Neural cell (in vitro differentiated cells): ENCODE data around the gene COPA.

Source experiments
- EP300 ChIP-seq: fragments of 450-650 bp; conservative IDR thresholded peaks from 2 replicates; pipeline ENCODE4 v1.6.1; 2014; ENCODE audit warnings: antibody characterized with exemption, mild to moderate bottlenecking, moderate library complexity; ENCODE audit not compliant: poor library complexity, severe bottlenecking
- EZH2 ChIP-seq: fragments of 200-600, 300-800 bp; shearing (Covaris generic), sonication (generic); IDR thresholded peaks from 2 replicates; pipeline ENCODE4 v1.6.1; 2014; ENCODE audit warnings: antibody characterized with exemption, low read length, borderline replicate concordance, mild to moderate bottlenecking; ENCODE audit not compliant: insufficient read depth, poor library complexity, severe bottlenecking
- MXI1 ChIP-seq: fragments of 450-650 bp; conservative IDR thresholded peaks from 2 replicates; pipeline ENCODE4 v1.6.1; 2014; ENCODE audit warnings: antibody characterized with exemption, mild to moderate bottlenecking; ENCODE audit not compliant: poor library complexity, severe bottlenecking
- POLR2AphosphoS5 ChIP-seq: IDR thresholded peaks from 2 replicates; pipeline ENCODE4 v1.6.1; 2012
- RAD21 ChIP-seq: fragments of 450-650 bp; conservative IDR thresholded peaks from 2 replicates; pipeline ENCODE4 v1.6.1; 2014; ENCODE audit warnings: antibody characterized with exemption, mild to moderate bottlenecking, moderate library complexity
- SMC3 ChIP-seq: fragments of 450-650 bp; conservative IDR thresholded peaks from 2 replicates; pipeline ENCODE4 v1.6.1; 2014; ENCODE audit warnings: antibody characterized with exemption, mild to moderate bottlenecking, moderate library complexity; ENCODE audit not compliant: poor library complexity
- TAF1 ChIP-seq: IDR thresholded peaks from 2 replicates; pipeline ENCODE4 v1.6.1; 2012; ENCODE audit warnings: low read depth
- TF ChIP-seq, protein P1 (sequence below): fragments of 450-650 bp; IDR thresholded peaks from 2 replicates; pipeline ENCODE4 v1.5.1; 2014; ENCODE audit warnings: antibody characterized with exemption, mild to moderate bottlenecking, moderate library complexity; ENCODE audit not compliant: poor library complexity, severe bottlenecking
- TF ChIP-seq, protein P2 (sequence below): IDR thresholded peaks from 2 replicates; pipeline ENCODE4 v1.6.1; 2012; ENCODE audit warnings: borderline replicate concordance

GRCh38 chr1:160257411-160258015 lies 85.5 kb downstream of the COPA start:
- TF ChIP-seq, protein P1, sequence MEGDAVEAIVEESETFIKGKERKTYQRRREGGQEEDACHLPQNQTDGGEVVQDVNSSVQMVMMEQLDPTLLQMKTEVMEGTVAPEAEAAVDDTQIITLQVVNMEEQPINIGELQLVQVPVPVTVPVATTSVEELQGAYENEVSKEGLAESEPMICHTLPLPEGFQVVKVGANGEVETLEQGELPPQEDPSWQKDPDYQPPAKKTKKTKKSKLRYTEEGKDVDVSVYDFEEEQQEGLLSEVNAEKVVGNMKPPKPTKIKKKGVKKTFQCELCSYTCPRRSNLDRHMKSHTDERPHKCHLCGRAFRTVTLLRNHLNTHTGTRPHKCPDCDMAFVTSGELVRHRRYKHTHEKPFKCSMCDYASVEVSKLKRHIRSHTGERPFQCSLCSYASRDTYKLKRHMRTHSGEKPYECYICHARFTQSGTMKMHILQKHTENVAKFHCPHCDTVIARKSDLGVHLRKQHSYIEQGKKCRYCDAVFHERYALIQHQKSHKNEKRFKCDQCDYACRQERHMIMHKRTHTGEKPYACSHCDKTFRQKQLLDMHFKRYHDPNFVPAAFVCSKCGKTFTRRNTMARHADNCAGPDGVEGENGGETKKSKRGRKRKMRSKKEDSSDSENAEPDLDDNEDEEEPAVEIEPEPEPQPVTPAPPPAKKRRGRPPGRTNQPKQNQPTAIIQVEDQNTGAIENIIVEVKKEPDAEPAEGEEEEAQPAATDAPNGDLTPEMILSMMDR: no peak
- TF ChIP-seq TAF1 (no peak), EP300 (no peak), POLR2AphosphoS5 (no peak), EZH2 (no peak), RAD21 (no peak), MXI1 (no peak), SMC3 (no peak)
- TF ChIP-seq, protein P2, sequence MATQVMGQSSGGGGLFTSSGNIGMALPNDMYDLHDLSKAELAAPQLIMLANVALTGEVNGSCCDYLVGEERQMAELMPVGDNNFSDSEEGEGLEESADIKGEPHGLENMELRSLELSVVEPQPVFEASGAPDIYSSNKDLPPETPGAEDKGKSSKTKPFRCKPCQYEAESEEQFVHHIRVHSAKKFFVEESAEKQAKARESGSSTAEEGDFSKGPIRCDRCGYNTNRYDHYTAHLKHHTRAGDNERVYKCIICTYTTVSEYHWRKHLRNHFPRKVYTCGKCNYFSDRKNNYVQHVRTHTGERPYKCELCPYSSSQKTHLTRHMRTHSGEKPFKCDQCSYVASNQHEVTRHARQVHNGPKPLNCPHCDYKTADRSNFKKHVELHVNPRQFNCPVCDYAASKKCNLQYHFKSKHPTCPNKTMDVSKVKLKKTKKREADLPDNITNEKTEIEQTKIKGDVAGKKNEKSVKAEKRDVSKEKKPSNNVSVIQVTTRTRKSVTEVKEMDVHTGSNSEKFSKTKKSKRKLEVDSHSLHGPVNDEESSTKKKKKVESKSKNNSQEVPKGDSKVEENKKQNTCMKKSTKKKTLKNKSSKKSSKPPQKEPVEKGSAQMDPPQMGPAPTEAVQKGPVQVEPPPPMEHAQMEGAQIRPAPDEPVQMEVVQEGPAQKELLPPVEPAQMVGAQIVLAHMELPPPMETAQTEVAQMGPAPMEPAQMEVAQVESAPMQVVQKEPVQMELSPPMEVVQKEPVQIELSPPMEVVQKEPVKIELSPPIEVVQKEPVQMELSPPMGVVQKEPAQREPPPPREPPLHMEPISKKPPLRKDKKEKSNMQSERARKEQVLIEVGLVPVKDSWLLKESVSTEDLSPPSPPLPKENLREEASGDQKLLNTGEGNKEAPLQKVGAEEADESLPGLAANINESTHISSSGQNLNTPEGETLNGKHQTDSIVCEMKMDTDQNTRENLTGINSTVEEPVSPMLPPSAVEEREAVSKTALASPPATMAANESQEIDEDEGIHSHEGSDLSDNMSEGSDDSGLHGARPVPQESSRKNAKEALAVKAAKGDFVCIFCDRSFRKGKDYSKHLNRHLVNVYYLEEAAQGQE: no peak
